GF-D8 (cell line): ENCODE measurements around the gene GRIK4.

Source experiments
- DNase-seq: peaks from one replicate; lab custom pipeline; 2025; lab: John Stamatoyannopoulos, UW

Gene GRIK4

GRCh38 chr11:120635136-120635810, 123.7 kb downstream of the GRIK4 start:
- DNase-seq: no peak

- DNase-seq: no peak
These were observed 125.6 kb downstream of the GRIK4 start for GRCh38 chr11:120637131-120637530.

GRCh38 chr11:120642196-120642894, 130.8 kb downstream of the GRIK4 start:
- no peak for DNase-seq

GRCh38 chr11:120643284-120643683, 131.7 kb downstream of the GRIK4 start:
- DNase-seq: no peak

- DNase-seq: no peak
These were observed 134.1 kb downstream of the GRIK4 start for GRCh38 chr11:120645639-120646038.

- no peak for DNase-seq
These were observed 134.7 kb downstream of the GRIK4 start for GRCh38 chr11:120646206-120646605.

- DNase-seq: no peak
These were observed 136.1 kb downstream of the GRIK4 start for GRCh38 chr11:120647681-120648080.

GRCh38 chr11:120648771-120649170, 137.2 kb downstream of the GRIK4 start:
- DNase-seq: no peak

GRCh38 chr11:120649316-120649715, 137.8 kb downstream of the GRIK4 start:
- no peak for DNase-seq

GRCh38 chr11:120651396-120651795, 139.8 kb downstream of the GRIK4 start:
- DNase-seq: no peak

- DNase-seq: no peak
These were observed 140.3 kb downstream of the GRIK4 start for GRCh38 chr11:120651836-120652235.

GRCh38 chr11:120652705-120653335, 141.3 kb downstream of the GRIK4 start:
- DNase-seq: no peak

GRCh38 chr11:120655589-120655988, 144.0 kb downstream of the GRIK4 start:
- no peak for DNase-seq

GRCh38 chr11:120657306-120658070, 145.9 kb downstream of the GRIK4 start:
- no peak for DNase-seq

- DNase-seq: no peak
These were observed 146.5 kb downstream of the GRIK4 start for GRCh38 chr11:120658071-120658423.

- DNase-seq: no peak
These were observed 147.5 kb downstream of the GRIK4 start for GRCh38 chr11:120659076-120659475.

GRCh38 chr11:120660024-120660565, 148.5 kb downstream of the GRIK4 start:
- no peak for DNase-seq

- DNase-seq: no peak
These were observed 150.6 kb downstream of the GRIK4 start for GRCh38 chr11:120662071-120662676.

GRCh38 chr11:120663142-120663541, 151.6 kb downstream of the GRIK4 start:
- no peak for DNase-seq

- DNase-seq: no peak
These were observed 154.6 kb downstream of the GRIK4 start for GRCh38 chr11:120666121-120666639.

- no peak for DNase-seq
These were observed 155.7 kb downstream of the GRIK4 start for GRCh38 chr11:120667281-120667680.

GRCh38 chr11:120667934-120668333, 156.4 kb downstream of the GRIK4 start:
- no peak for DNase-seq
